ENCODE measurements around the gene WIPI1.
A peak's percentile ranks its signal among the peaks of the same experiment; 100 is the strongest.

Gene WIPI1

GRCh38 chr17:68382582-68383085 is 74.7 kb downstream of the WIPI1 start:
- Histone ChIP-seq H2AK5ac (ENCODE audit: low read depth, low read length) (no peak overlapping the region), H3K36me3 (replicated peaks in 1 of 2; ENCODE audit: control insufficient read depth in 2 of 2, insufficient read depth in 2 of 2, low read length in 2 of 2) (no peaks in the 10 kb centered on the region), H3K4me3 (ENCODE audit: low read length in 2 of 2) (no peak overlapping the region), H3K27me3 (ENCODE audit: control insufficient read depth in 3 of 3, insufficient read depth in 3 of 3, low read depth in 1 of 3, low read length in 3 of 3) (no peaks in the 10 kb centered on the region), H3K79me1 (ENCODE audit: low read depth, low read length) (no peaks in the 10 kb centered on the region), H2BK12ac (ENCODE audit: low read length) (no peak overlapping the region), H3K9ac (ENCODE audit: low read depth, low read length, poor library complexity) (no peak overlapping the region), H2BK120ac (ENCODE audit: low read depth, low read length) (no peak overlapping the region), H3K4me2 (ENCODE audit: insufficient read depth, low read length, poor library complexity, severe bottlenecking) (no peak overlapping the region), H3K4ac (ENCODE audit: low read length) (no peak overlapping the region), H2BK5ac (ENCODE audit: low read length) (no peak overlapping the region), H4K91ac (ENCODE audit: low read depth, low read length, poor library complexity) (no peak overlapping the region), H3K27ac (replicated peaks; ENCODE audit: low read length) (peak overlapping the region; percentile 35), H3K18ac (ENCODE audit: low read length) (no peak overlapping the region), H3K4me1 (ENCODE audit: control insufficient read depth in 2 of 2, insufficient read depth in 1 of 2, low read depth in 1 of 2, low read length in 2 of 2) (peaks cover 17 to 23% of the 10 kb centered on the region in 2 donors), H2AFZ (ENCODE audit: low read length) (no peak overlapping the region), H4K8ac (ENCODE audit: low read depth, low read length) (no peak overlapping the region), H3K23ac (ENCODE audit: low read depth, low read length, poor library complexity) (no peak overlapping the region), H3K9me3 (replicated peaks in 1 of 2; ENCODE audit: control insufficient read depth in 2 of 2, insufficient read depth in 1 of 2, low read depth in 1 of 2, low read length in 2 of 2) (no peaks in the 10 kb centered on the region), H3K14ac (ENCODE audit: low read length) (no peak overlapping the region), H2BK15ac (ENCODE audit: low read length) (no peak overlapping the region)
- WGBS, 2 donors (ENCODE audit: extremely low coverage in 2 of 2, insufficient read length in 2 of 2, insufficient replicate concordance in 1 of 2), result no CpG with 5 or more reads among the region's 3 CpGs
- DNase-seq (ENCODE audit: low spot score), result no peak

- no CpG with 5 or more reads among the region's 15 CpGs for WGBS, 2 donors (ENCODE audit: extremely low coverage in 2 of 2, insufficient read length in 2 of 2, insufficient replicate concordance in 1 of 2)
Measured at GRCh38 chr17:68381076-68381900, 76.0 kb downstream of the WIPI1 start.

GRCh38 chr17:68379692-68380677 is 77.3 kb downstream of the WIPI1 start:
- H3K4me3 ChIP-seq (ENCODE audit: low read length in 2 of 2), result no peak overlapping the region
- no peak overlapping the region for H2AK5ac ChIP-seq (ENCODE audit: low read depth, low read length)
- no peak overlapping the region for H4K91ac ChIP-seq (ENCODE audit: low read depth, low read length, poor library complexity)
- no peaks in the 10 kb centered on the region for H3K79me1 ChIP-seq (ENCODE audit: low read depth, low read length)
- WGBS, 2 donors (ENCODE audit: extremely low coverage in 2 of 2, insufficient read length in 2 of 2, insufficient replicate concordance in 1 of 2), result no CpG with 5 or more reads among the region's 11 CpGs
- no peak overlapping the region for H2AFZ ChIP-seq (ENCODE audit: low read length)
- no peaks in the 10 kb centered on the region for H3K36me3 ChIP-seq (replicated peaks in 1 of 2; ENCODE audit: control insufficient read depth in 2 of 2, insufficient read depth in 2 of 2, low read length in 2 of 2)
- H3K4me2 ChIP-seq (ENCODE audit: insufficient read depth, low read length, poor library complexity, severe bottlenecking), result no peak overlapping the region
- H3K4ac ChIP-seq (ENCODE audit: low read length), result no peak overlapping the region
- no peak overlapping the region for H4K8ac ChIP-seq (ENCODE audit: low read depth, low read length)
- no peak overlapping the region for H3K18ac ChIP-seq (ENCODE audit: low read length)
- DNase-seq (ENCODE audit: low spot score), result no peak
- no peak overlapping the region for H2BK120ac ChIP-seq (ENCODE audit: low read depth, low read length)
- H3K23ac ChIP-seq (ENCODE audit: low read depth, low read length, poor library complexity), result no peak overlapping the region
- H3K14ac ChIP-seq (ENCODE audit: low read length), result no peak overlapping the region
- no peaks in the 10 kb centered on the region for H3K9me3 ChIP-seq (replicated peaks in 1 of 2; ENCODE audit: control insufficient read depth in 2 of 2, insufficient read depth in 1 of 2, low read depth in 1 of 2, low read length in 2 of 2)
- H3K27me3 ChIP-seq (ENCODE audit: control insufficient read depth in 3 of 3, insufficient read depth in 3 of 3, low read depth in 1 of 3, low read length in 3 of 3), result no peaks in the 10 kb centered on the region
- H3K27ac ChIP-seq (replicated peaks; ENCODE audit: low read length), result no peak overlapping the region
- H2BK5ac ChIP-seq (ENCODE audit: low read length), result no peak overlapping the region
- no peak overlapping the region for H2BK12ac ChIP-seq (ENCODE audit: low read length)
- no peak overlapping the region for H3K9ac ChIP-seq (ENCODE audit: low read depth, low read length, poor library complexity)
- H2BK15ac ChIP-seq (ENCODE audit: low read length), result no peak overlapping the region
- peaks cover 17 to 28% of the 10 kb centered on the region in 2 donors for H3K4me1 ChIP-seq (ENCODE audit: control insufficient read depth in 2 of 2, insufficient read depth in 1 of 2, low read depth in 1 of 2, low read length in 2 of 2)

More at GRCh38 chr17:68381076-68381900, 76.0 kb downstream of the WIPI1 start:
- Histone ChIP-seq H2AFZ (ENCODE audit: low read length) (no peak overlapping the region), H3K4me2 (ENCODE audit: insufficient read depth, low read length, poor library complexity, severe bottlenecking) (no peak overlapping the region), H3K23ac (ENCODE audit: low read depth, low read length, poor library complexity) (no peak overlapping the region), H3K4me1 (ENCODE audit: control insufficient read depth in 2 of 2, insufficient read depth in 1 of 2, low read depth in 1 of 2, low read length in 2 of 2) (peaks cover 17 to 28% of the 10 kb centered on the region in 2 donors), H3K27me3 (ENCODE audit: control insufficient read depth in 3 of 3, insufficient read depth in 3 of 3, low read depth in 1 of 3, low read length in 3 of 3) (no peaks in the 10 kb centered on the region), H3K36me3 (replicated peaks in 1 of 2; ENCODE audit: control insufficient read depth in 2 of 2, insufficient read depth in 2 of 2, low read length in 2 of 2) (no peaks in the 10 kb centered on the region), H4K8ac (ENCODE audit: low read depth, low read length) (no peak overlapping the region), H2BK5ac (ENCODE audit: low read length) (no peak overlapping the region), H2BK120ac (ENCODE audit: low read depth, low read length) (no peak overlapping the region), H3K4ac (ENCODE audit: low read length) (no peak overlapping the region), H2BK15ac (ENCODE audit: low read length) (no peak overlapping the region), H3K9me3 (replicated peaks in 1 of 2; ENCODE audit: control insufficient read depth in 2 of 2, insufficient read depth in 1 of 2, low read depth in 1 of 2, low read length in 2 of 2) (no peaks in the 10 kb centered on the region), H4K91ac (ENCODE audit: low read depth, low read length, poor library complexity) (no peak overlapping the region), H3K79me1 (ENCODE audit: low read depth, low read length) (no peaks in the 10 kb centered on the region), H3K4me3 (ENCODE audit: low read length in 2 of 2) (no peak overlapping the region), H2BK12ac (ENCODE audit: low read length) (no peak overlapping the region), H3K14ac (ENCODE audit: low read length) (no peak overlapping the region), H3K18ac (ENCODE audit: low read length) (no peak overlapping the region), H3K27ac (replicated peaks; ENCODE audit: low read length) (no peak overlapping the region), H2AK5ac (ENCODE audit: low read depth, low read length) (no peak overlapping the region), H3K9ac (ENCODE audit: low read depth, low read length, poor library complexity) (no peak overlapping the region)
- no peak for DNase-seq (ENCODE audit: low spot score)

GRCh38 chr17:68379177-68379510 is 78.2 kb downstream of the WIPI1 start:
- H4K91ac ChIP-seq (ENCODE audit: low read depth, low read length, poor library complexity), result no peak overlapping the region
- H3K4ac ChIP-seq (ENCODE audit: low read length), result no peak overlapping the region
- WGBS, 2 donors (ENCODE audit: extremely low coverage in 2 of 2, insufficient read length in 2 of 2, insufficient replicate concordance in 1 of 2), result no CpG with 5 or more reads among the region's 3 CpGs
- no peak overlapping the region for H3K4me2 ChIP-seq (ENCODE audit: insufficient read depth, low read length, poor library complexity, severe bottlenecking)
- no peak overlapping the region for H2AK5ac ChIP-seq (ENCODE audit: low read depth, low read length)
- no peaks in the 10 kb centered on the region for H3K27me3 ChIP-seq (ENCODE audit: control insufficient read depth in 3 of 3, insufficient read depth in 3 of 3, low read depth in 1 of 3, low read length in 3 of 3)
- H3K36me3 ChIP-seq (replicated peaks in 1 of 2; ENCODE audit: control insufficient read depth in 2 of 2, insufficient read depth in 2 of 2, low read length in 2 of 2), result no peaks in the 10 kb centered on the region
- no peak overlapping the region for H3K18ac ChIP-seq (ENCODE audit: low read length)
- peaks cover 17 to 28% of the 10 kb centered on the region in 2 donors for H3K4me1 ChIP-seq (ENCODE audit: control insufficient read depth in 2 of 2, insufficient read depth in 1 of 2, low read depth in 1 of 2, low read length in 2 of 2)
- no peak overlapping the region for H2BK5ac ChIP-seq (ENCODE audit: low read length)
- no peak overlapping the region for H2BK15ac ChIP-seq (ENCODE audit: low read length)
- H3K14ac ChIP-seq (ENCODE audit: low read length), result no peak overlapping the region
- H2BK120ac ChIP-seq (ENCODE audit: low read depth, low read length), result no peak overlapping the region
- H2AFZ ChIP-seq (ENCODE audit: low read length), result no peak overlapping the region
- no peak overlapping the region for H3K27ac ChIP-seq (replicated peaks; ENCODE audit: low read length)
- H3K23ac ChIP-seq (ENCODE audit: low read depth, low read length, poor library complexity), result no peak overlapping the region
- DNase-seq (ENCODE audit: low spot score), result no peak
- no peak overlapping the region for H2BK12ac ChIP-seq (ENCODE audit: low read length)
- no peak overlapping the region for H4K8ac ChIP-seq (ENCODE audit: low read depth, low read length)
- no peak overlapping the region for H3K9ac ChIP-seq (ENCODE audit: low read depth, low read length, poor library complexity)
- no peaks in the 10 kb centered on the region for H3K79me1 ChIP-seq (ENCODE audit: low read depth, low read length)
- no peaks in the 10 kb centered on the region for H3K9me3 ChIP-seq (replicated peaks in 1 of 2; ENCODE audit: control insufficient read depth in 2 of 2, insufficient read depth in 1 of 2, low read depth in 1 of 2, low read length in 2 of 2)
- no peak overlapping the region for H3K4me3 ChIP-seq (ENCODE audit: low read length in 2 of 2)

All from neuronal stem cell (in vitro differentiated cells).